HepG2 (cell line): ENCODE measurements around the gene AMOT. TPM values are rescaled to one million over a fixed set of nuclear protein-coding genes. Genes with fewer than 3 reads are reported as not detected.

ENCODE experiments used
- ATAC-seq: fragments of 200-7000 bp; cut with Tn5 transposase; 3 replicates; pipeline ENCODE4 v1.9.1; 2020; ENCODE audit warnings: mild to moderate bottlenecking, moderate library complexity
- BruUV-seq: library from RNA; stranded (reverse); fragments of 400-500 nt; replicated peaks from 2 replicates; lab custom pipeline; 2021; lab: Mats Ljungman, UMichigan
- CTCF ChIA-PET: fragments of 300-600 bp; formaldehyde crosslinking; extraction: SDS; loops from one replicate; lab custom pipeline; 2021; ENCODE audit warnings: low total read pairs, inconsistent platforms, low intra/inter-chr PET ratio; lab: Yijun Ruan, JAX
- POLR2A ChIA-PET: fragments of 350-600 bp; sonication (Branson Sonifier 250); formaldehyde crosslinking; loops from one replicate; lab custom pipeline; 2020; ENCODE audit warnings: antibody characterized with exemption, inconsistent platforms; lab: Yijun Ruan, JAX
- DNase-seq: peaks from one replicate; pipeline ENCODE4 v3.0.0-alpha.2; 2015; ENCODE audit warnings: low spot score
- FAIRE-seq: peaks from 3 replicates; lab custom pipeline; 2011; peaks lifted over from hg19 to GRCh38; lab: Jason Lieb, UNC
- H2AFZ ChIP-seq: one replicate; pipeline ENCODE4 v1.6.1; 2011; ENCODE audit warnings: low read length, inconsistent platforms
- H3K27ac ChIP-seq: fragments of 300-600 bp; 3 replicates; pipeline ENCODE4 v1.8.0; 2011; ENCODE audit warnings: mixed run types, mild to moderate bottlenecking, mixed read lengths, low read length, inconsistent platforms; ENCODE audit not compliant: insufficient read depth; ENCODE audit errors: extremely low read length
- H3K27me3 ChIP-seq, 2 experiments: fragments of 200-600 bp in 1 of 2; 2 replicates in 1 of 2; 3 replicates in 1 of 2; pipeline versions ENCODE4 v1.6.0 to v1.8.0; 2011; ENCODE audit warnings: low read length in 2 of 2, mild to moderate bottlenecking in 2 of 2, moderate library complexity in 2 of 2, inconsistent platforms in 1 of 2; ENCODE audit not compliant: insufficient read depth in 2 of 2, control insufficient read depth in 1 of 2
- H3K36me3 ChIP-seq, 2 experiments: fragments of 200-600 bp in 1 of 2; replicated peaks in 1 of 2; 2 replicates in 1 of 2; 3 replicates in 1 of 2; pipeline versions ENCODE4 v1.5.1 to v1.8.0; 2011; ENCODE audit warnings: low read length in 2 of 2, inconsistent platforms in 1 of 2; ENCODE audit not compliant: insufficient read depth in 2 of 2, control insufficient read depth in 1 of 2
- H3K4me1 ChIP-seq: 2 replicates; pipeline ENCODE4 v1.5.1; 2012; ENCODE audit warnings: low read length, inconsistent platforms; ENCODE audit not compliant: insufficient read depth
- H3K4me2 ChIP-seq: 2 replicates; pipeline ENCODE4 v1.6.0; 2011; ENCODE audit warnings: low read depth, low read length, inconsistent platforms
- H3K4me3 ChIP-seq, 3 experiments: fragments of 200-600 bp in 1 of 3; sonication (generic), shearing (Covaris generic) in 1 of 3; replicated peaks in 1 of 3; 2 replicates each; pipeline ENCODE4 v1.5.1; 2011 to 2016; ENCODE audit warnings: low read length in 3 of 3, inconsistent platforms in 2 of 3, low read depth in 2 of 3, mild to moderate bottlenecking in 2 of 3, control low read depth in 1 of 3, mixed read lengths in 1 of 3; ENCODE audit not compliant: insufficient read depth in 1 of 3
- H3K79me2 ChIP-seq: one replicate; pipeline ENCODE4 v1.6.1; 2011; ENCODE audit warnings: low read length, inconsistent platforms; ENCODE audit not compliant: insufficient read depth
- H3K9ac ChIP-seq: 2 replicates; pipeline ENCODE4 v1.6.0; 2011; ENCODE audit warnings: mild to moderate bottlenecking, low read depth, low read length, inconsistent platforms; ENCODE audit not compliant: insufficient read depth
- H3K9me3 ChIP-seq: 2 replicates; pipeline ENCODE4 v1.5.1; 2012; ENCODE audit warnings: mild to moderate bottlenecking, low read length
- H4K20me1 ChIP-seq: 2 replicates; pipeline ENCODE4 v1.6.0; 2011; ENCODE audit warnings: inconsistent platforms, mild to moderate bottlenecking, low read length, moderate library complexity; ENCODE audit not compliant: insufficient read depth
- EED ChIP-seq: sonication (generic); formaldehyde crosslinking; IDR thresholded peaks from 2 replicates; pipeline ENCODE4 v1.5.0; 2020; ENCODE audit warnings: mild to moderate bottlenecking, missing genetic modification reagents
- ELF4 ChIP-seq: sonication (generic); formaldehyde crosslinking; IDR thresholded peaks from 2 replicates; pipeline ENCODE4 v1.5.0; 2020; ENCODE audit warnings: missing genetic modification reagents, mild to moderate bottlenecking, moderate library complexity, borderline replicate concordance
- JUND ChIP-seq: sonication (generic); formaldehyde crosslinking; IDR thresholded peaks from 2 replicates; pipeline ENCODE4 v1.8.0; 2022; ENCODE audit warnings: mild to moderate bottlenecking, missing genetic modification reagents
- MAFK ChIP-seq, 2 experiments: IDR thresholded peaks in 1 of 2; conservative IDR thresholded peaks in 1 of 2; 2 replicates each; pipeline ENCODE4 v1.6.1; 2011; ENCODE audit warnings: improper control_type of control experiment in 2 of 2, low read length in 2 of 2
- MYC ChIP-seq: sonication (generic); formaldehyde crosslinking; IDR thresholded peaks from 2 replicates; pipeline ENCODE4 v1.9.0; 2021; ENCODE audit warnings: missing genetic modification reagents, borderline replicate concordance
- NCOA1 ChIP-seq: sonication (generic); formaldehyde crosslinking; IDR thresholded peaks from 2 replicates; pipeline ENCODE4 v1.9.0; 2021; ENCODE audit warnings: missing genetic modification reagents
- PCBP2 ChIP-seq: fragments of 200-400 bp; formaldehyde crosslinking; optimal IDR thresholded peaks from 2 replicates; pipeline ENCODE3; 2018; ENCODE audit warnings: low read length, low read depth; ENCODE audit not compliant: poor library complexity, severe bottlenecking
- SOX5 ChIP-seq: IDR thresholded peaks from 2 replicates; pipeline ENCODE4 v1.6.1; 2016; ENCODE audit warnings: borderline replicate concordance
- SP1 ChIP-seq, 2 experiments: fragments of 450-650 bp in 1 of 2; sonication (generic) in 1 of 2; formaldehyde crosslinking in 1 of 2; IDR thresholded peaks; 2 replicates each; pipeline versions ENCODE4 v1.4.0 to v1.6.1; 2016 to 2020; ENCODE audit warnings: missing genetic modification reagents in 1 of 2
- SSRP1 ChIP-seq: IDR thresholded peaks from 2 replicates; pipeline ENCODE4 v1.6.1; 2016; ENCODE audit warnings: control low read depth
- ZNF337 ChIP-seq: sonication (generic); formaldehyde crosslinking; IDR thresholded peaks from 2 replicates; pipeline ENCODE4 v1.5.1; 2020; ENCODE audit warnings: missing genetic modification reagents, low read depth, mild to moderate bottlenecking, borderline replicate concordance
- ZNF407 ChIP-seq: sonication (generic); formaldehyde crosslinking; IDR thresholded peaks from one replicate; pipeline ENCODE4 v1.5.1; 2020; ENCODE audit warnings: mild to moderate bottlenecking, missing genetic modification reagents; ENCODE audit errors: not compliant biosample characterization
- ZZZ3 ChIP-seq: sonication (generic); formaldehyde crosslinking; IDR thresholded peaks from 2 replicates; pipeline ENCODE4 v1.4.0; 2020; ENCODE audit warnings: missing genetic modification reagents, mild to moderate bottlenecking, borderline replicate concordance
- WGBS: methylation state at CpG from one replicate; pipeline ENCODE4 v1.1.6; 2017; ENCODE audit warnings: low lambda C conversion rate; 5-methylcytosine and 5-hydroxymethylcytosine counted together
- in situ Hi-C: cut with HindIII; loops from 2 replicates; pipeline ENCODE4 v1.10.0; 2017; ENCODE audit warnings: low pct_unique_long_range_greater_than_20kb; ENCODE audit not compliant: extremely low pct_ligation_motif_present
- intact Hi-C: fragments of 100-400 bp; cut with micrococcal nuclease; formaldehyde crosslinking; loops from one replicate; pipeline ENCODE4 v1.10.0; 2022; ENCODE audit not compliant: unreplicated experiment
- polyA plus RNA-seq, 8 experiments: library from polyadenylated mRNA; depleted of rRNA in 3 of 8; stranded (reverse) in 7 of 8; unstranded in 1 of 8; fragments of >200 nt; fragmentation: Illumina TruSeq in 4 of 8; extraction: Trizol in 4 of 8; gene quantifications; 2 replicates each; pipeline versions ENCODE4 v1.2.1 to v1.2.3, GENCODE V29; 2011 to 2016; ENCODE audit warnings: low read depth in 4 of 8, missing spikeins in 1 of 8, mixed read lengths in 1 of 8; ENCODE audit not compliant: insufficient read depth in 1 of 8
- total RNA-seq, 5 experiments: library from RNA; depleted of rRNA; stranded (reverse); fragments of >200 nt; fragmentation: Illumina TruSeq; extraction: Trizol; gene quantifications; 2 replicates each; pipeline ENCODE4 v1.2.3, GENCODE V29; 2016; ENCODE audit warnings: low read depth in 1 of 5
- TF ChIP-seq, protein P1 (sequence below): sonication (generic); formaldehyde crosslinking; IDR thresholded peaks from 2 replicates; pipeline ENCODE4 v1.5.0; 2020; ENCODE audit warnings: mild to moderate bottlenecking, low read depth, missing genetic modification reagents, borderline replicate concordance
- TF ChIP-seq, protein P2 (sequence below): sonication (generic); formaldehyde crosslinking; IDR thresholded peaks from 2 replicates; pipeline ENCODE4 v1.4.0; 2020; ENCODE audit warnings: missing genetic modification reagents; ENCODE audit errors: not compliant biosample characterization

Gene AMOT
- total and polyA plus RNA-seq, 2 of the 13 experiments (the other 11 are each of a cell fraction or from before 2014, with no cell fraction given): 0.13 to 0.91 TPM

DNA sequence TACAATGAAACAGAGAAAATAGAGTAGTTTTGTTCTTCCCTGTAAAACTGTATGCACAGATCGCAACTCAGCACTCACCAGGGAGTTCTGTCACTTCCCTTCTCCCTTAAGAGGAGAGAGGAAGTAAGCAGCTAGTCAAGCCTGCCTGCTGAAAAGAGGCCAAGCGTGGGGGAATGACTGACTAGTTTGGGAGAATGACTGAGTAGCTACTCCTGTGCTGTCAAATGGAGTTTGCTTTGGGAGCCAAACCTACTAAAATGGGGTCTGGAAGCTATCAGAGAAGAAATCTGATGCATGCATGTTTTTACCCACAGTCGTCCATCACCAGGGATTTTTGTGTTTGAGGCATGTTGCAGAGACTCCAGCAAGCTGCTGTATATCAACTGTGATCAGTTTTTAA, 106.3 kb downstream of the AMOT start (continued):
- TF ChIP-seq ELF4 (CRISPR knock-in tag) (no peak), ZNF337 (CRISPR knock-in tag) (no peak), MYC (CRISPR knock-in tag) (no peak), ZZZ3 (no peak)

DNA sequence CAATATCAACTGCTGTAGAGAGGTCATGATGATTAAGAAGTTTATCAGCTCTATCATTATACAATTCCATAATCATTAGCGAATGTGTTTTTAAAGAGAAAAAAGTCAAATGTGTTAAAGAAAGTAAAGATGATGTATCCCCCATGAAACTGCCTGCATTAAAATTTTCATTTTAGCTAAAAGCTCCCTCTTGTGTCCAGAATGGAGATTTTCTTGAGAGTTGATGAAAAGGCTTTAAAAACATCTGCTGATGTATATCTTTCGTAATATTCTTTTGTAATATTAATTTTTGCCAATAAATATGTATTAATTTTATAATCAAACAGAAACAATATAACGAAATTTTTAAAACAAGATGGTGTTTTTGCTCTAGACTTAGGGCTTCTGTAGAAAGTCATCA, 108.8 kb downstream of the AMOT start:
- ChIA-PET CTCF (no interaction called here), POLR2A (no interaction called here)
- H3K27me3 ChIP-seq: no peaks in the 10 kb centered on the region
- no peak for ATAC-seq
- DNase-seq: no peak
- intact Hi-C loops (no loop called here), in situ Hi-C loops (no loop called here)
- H4K20me1 ChIP-seq: no peaks in the 10 kb centered on the region
- no peaks in the 10 kb centered on the region for H3K79me2 ChIP-seq
- H3K4me1 ChIP-seq: no peaks in the 10 kb centered on the region
- no peak overlapping the region for H3K9ac ChIP-seq
- no peaks in the 10 kb centered on the region for H3K36me3 ChIP-seq
- 0% methylated on average over 3 of the region's 3 CpGs for WGBS
- FAIRE-seq: peak; percentile 32
- H3K4me3 ChIP-seq: no peak overlapping the region
- H3K9me3 ChIP-seq: no peaks in the 10 kb centered on the region
- H3K27ac ChIP-seq: no peak overlapping the region
- no peak overlapping the region for H2AFZ ChIP-seq
- no TSS peak for BruUV-seq
- H3K4me2 ChIP-seq: no peak overlapping the region
- TF ChIP-seq SP1 (IDR thresholded peaks at IDR 0.05): no peak
- no peak for TF ChIP-seq SP1 (CRISPR knock-in tag; IDR thresholded peaks at IDR 0.05)
- TF ChIP-seq SSRP1 (CRISPR knock-in tag): no peak
- TF ChIP-seq SOX5 (CRISPR knock-in tag): no peak
- TF ChIP-seq JUND: no peak
- TF ChIP-seq MAFK (conservative IDR thresholded peaks at IDR 0.05 in 1 of 2, IDR thresholded peaks at IDR 0.05 in 1 of 2; ENCODE audit: low read length in 2 of 2): no peak
- TF ChIP-seq, protein P1, sequence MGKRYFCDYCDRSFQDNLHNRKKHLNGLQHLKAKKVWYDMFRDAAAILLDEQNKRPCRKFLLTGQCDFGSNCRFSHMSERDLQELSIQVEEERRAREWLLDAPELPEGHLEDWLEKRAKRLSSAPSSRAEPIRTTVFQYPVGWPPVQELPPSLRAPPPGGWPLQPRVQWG (CRISPR knock-in tag): no peak
- TF ChIP-seq PCBP2: no peak
- TF ChIP-seq, protein P2, sequence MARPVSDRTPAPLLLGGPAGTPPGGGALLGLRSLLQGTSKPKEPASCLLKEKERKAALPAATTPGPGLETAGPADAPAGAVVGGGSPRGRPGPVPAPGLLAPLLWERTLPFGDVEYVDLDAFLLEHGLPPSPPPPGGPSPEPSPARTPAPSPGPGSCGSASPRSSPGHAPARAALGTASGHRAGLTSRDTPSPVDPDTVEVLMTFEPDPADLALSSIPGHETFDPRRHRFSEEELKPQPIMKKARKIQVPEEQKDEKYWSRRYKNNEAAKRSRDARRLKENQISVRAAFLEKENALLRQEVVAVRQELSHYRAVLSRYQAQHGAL: no peak
- no peak for TF ChIP-seq ZNF407 (CRISPR knock-in tag)
- no peak for TF ChIP-seq EED
- TF ChIP-seq NCOA1 (CRISPR knock-in tag): no peak
